ENCODE measurements around the gene RNF25. TPM values are rescaled to one million over a fixed set of nuclear protein-coding genes. Genes with fewer than 3 reads are reported as not detected.

The RNF25 gene
- total RNA-seq, 2 donors from 2014 or later, result 24.5 to 32.1 TPM

DNA sequence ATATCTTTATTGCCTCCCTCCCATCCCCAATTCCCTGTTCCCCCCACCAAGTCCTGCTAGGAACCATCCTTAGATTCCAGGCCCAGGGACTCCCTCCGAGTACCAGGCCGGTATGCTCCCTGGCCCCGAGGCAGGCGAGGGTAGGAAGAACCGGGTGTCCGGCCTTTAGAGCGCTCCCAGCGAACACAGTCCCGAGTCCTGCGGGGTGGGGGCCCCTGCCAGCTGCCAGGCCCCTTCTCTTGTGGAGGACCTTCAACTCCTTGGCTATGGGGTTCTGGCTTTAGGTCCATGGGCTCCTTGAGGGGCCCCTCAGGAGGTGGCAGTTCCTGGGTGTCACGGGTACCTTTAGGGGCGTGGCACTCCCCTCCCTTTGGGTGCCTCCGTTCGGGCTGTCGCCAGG is 7.9 kb downstream of the RNF25 start:
- no peaks in the 10 kb centered on the region for H3K27me3 Mint-ChIP-seq (ENCODE audit: insufficient read depth)
- peaks cover 52% of the 10 kb centered on the region for H3K36me3 Mint-ChIP-seq (ENCODE audit: low read depth)

DNA sequence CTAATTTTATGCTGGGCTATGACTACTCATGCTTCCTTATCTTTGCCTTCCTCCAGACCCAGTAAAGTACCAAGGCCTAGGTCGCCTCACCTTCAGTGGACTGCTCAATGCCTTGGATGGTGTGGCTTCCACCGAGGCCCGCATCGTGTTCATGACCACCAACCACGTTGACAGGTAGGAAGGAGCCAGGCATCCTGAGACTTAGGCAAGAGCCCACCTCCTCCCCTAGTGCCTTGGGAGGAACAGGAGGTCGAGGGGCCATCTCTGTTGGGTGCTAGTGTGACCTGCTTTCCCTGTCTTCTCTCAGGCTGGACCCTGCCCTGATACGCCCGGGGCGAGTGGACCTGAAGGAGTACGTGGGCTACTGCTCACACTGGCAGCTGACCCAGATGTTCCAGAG is 9.0 kb downstream of the RNF25 start:
- no peaks in the 10 kb centered on the region for H3K4me1 ChIP-seq (ENCODE audit: control insufficient read depth, insufficient read depth, low read length)
- Mint-ChIP-seq H3K9me3 (no peaks in the 10 kb centered on the region), H3K4me1 (peaks cover 10% of the 10 kb centered on the region), H3K27ac (no peak overlapping the region), H3K27me3 (ENCODE audit: insufficient read depth) (peaks cover 2% of the 10 kb centered on the region), H3K36me3 (ENCODE audit: low read depth) (peaks cover 48% of the 10 kb centered on the region), H3K4me3 (no peak overlapping the region)
- H3K27me3 ChIP-seq (ENCODE audit: control insufficient read depth, insufficient read depth, low read length, poor library complexity, severe bottlenecking), result no peaks in the 10 kb centered on the region
- DNase-seq, result no peak
- peaks cover 64% of the 10 kb centered on the region for H3K36me3 ChIP-seq (ENCODE audit: control insufficient read depth, insufficient read depth, low read length)
- TF ChIP-seq, protein P1, sequence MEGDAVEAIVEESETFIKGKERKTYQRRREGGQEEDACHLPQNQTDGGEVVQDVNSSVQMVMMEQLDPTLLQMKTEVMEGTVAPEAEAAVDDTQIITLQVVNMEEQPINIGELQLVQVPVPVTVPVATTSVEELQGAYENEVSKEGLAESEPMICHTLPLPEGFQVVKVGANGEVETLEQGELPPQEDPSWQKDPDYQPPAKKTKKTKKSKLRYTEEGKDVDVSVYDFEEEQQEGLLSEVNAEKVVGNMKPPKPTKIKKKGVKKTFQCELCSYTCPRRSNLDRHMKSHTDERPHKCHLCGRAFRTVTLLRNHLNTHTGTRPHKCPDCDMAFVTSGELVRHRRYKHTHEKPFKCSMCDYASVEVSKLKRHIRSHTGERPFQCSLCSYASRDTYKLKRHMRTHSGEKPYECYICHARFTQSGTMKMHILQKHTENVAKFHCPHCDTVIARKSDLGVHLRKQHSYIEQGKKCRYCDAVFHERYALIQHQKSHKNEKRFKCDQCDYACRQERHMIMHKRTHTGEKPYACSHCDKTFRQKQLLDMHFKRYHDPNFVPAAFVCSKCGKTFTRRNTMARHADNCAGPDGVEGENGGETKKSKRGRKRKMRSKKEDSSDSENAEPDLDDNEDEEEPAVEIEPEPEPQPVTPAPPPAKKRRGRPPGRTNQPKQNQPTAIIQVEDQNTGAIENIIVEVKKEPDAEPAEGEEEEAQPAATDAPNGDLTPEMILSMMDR (conservative IDR thresholded peaks at IDR 0.05), result no peak
- H3K4me3 ChIP-seq (ENCODE audit: low read length), result no peak overlapping the region
- no peak overlapping the region for H3K9ac ChIP-seq (ENCODE audit: extremely low read depth, low read length, poor library complexity, severe bottlenecking)
- H3K27ac ChIP-seq (ENCODE audit: low read depth, low read length), result no peak overlapping the region
- H3K9me3 ChIP-seq (ENCODE audit: control insufficient read depth, low read length), result no peaks in the 10 kb centered on the region
- 95 to 98% methylated on average over 9 to 10 of the region's 10 CpGs for WGBS, 2 experiments (ENCODE audit: insufficient coverage in 1 of 2, insufficient read length in 1 of 2)

More for the DNA sequence above, 7.9 kb downstream of the RNF25 start:
- H3K27ac ChIP-seq (ENCODE audit: low read depth, low read length), result no peak overlapping the region
- TF ChIP-seq, protein P1 (conservative IDR thresholded peaks at IDR 0.05), result no peak
- WGBS, 2 experiments (ENCODE audit: insufficient coverage in 1 of 2, insufficient read length in 1 of 2), result 95 to 96% methylated on average over 11 to 15 of the region's 15 CpGs
- Mint-ChIP-seq H3K9me3 (no peaks in the 10 kb centered on the region), H3K4me1 (peaks cover 6% of the 10 kb centered on the region), H3K4me3 (no peak overlapping the region), H3K27ac (no peak overlapping the region)
- no peak overlapping the region for H3K4me3 ChIP-seq (ENCODE audit: low read length)
- H3K4me1 ChIP-seq (ENCODE audit: control insufficient read depth, insufficient read depth, low read length), result no peaks in the 10 kb centered on the region
- DNase-seq, result no peak
- no peaks in the 10 kb centered on the region for H3K27me3 ChIP-seq (ENCODE audit: control insufficient read depth, insufficient read depth, low read length, poor library complexity, severe bottlenecking)
- no peaks in the 10 kb centered on the region for H3K9me3 ChIP-seq (ENCODE audit: control insufficient read depth, low read length)
- H3K36me3 ChIP-seq (ENCODE audit: control insufficient read depth, insufficient read depth, low read length), result peaks cover 72% of the 10 kb centered on the region
- H3K9ac ChIP-seq (ENCODE audit: extremely low read depth, low read length, poor library complexity, severe bottlenecking), result no peak overlapping the region

DNA sequence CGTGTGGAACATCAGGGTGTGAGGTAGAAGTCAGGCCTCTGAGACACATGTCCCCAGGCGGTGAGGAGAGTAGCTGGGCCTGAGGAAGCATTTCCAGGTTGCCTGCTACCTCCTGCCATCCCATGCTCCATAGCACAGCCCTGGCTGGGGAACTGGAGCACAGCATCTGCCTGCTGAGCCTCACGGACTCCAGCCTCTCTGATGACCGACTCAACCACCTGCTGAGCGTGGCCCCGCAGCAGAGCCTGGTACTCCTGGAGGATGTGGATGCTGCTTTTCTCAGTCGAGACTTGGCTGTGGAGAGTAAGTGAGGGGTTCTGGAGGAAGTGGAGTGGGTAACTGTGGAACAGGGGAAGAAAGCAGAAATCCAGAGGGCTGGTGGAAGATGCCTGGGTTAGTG is 9.4 kb downstream of the RNF25 start:
- Mint-ChIP-seq H3K27ac (no peak overlapping the region), H3K9me3 (no peaks in the 10 kb centered on the region), H3K27me3 (ENCODE audit: insufficient read depth) (peaks cover 2% of the 10 kb centered on the region), H3K4me1 (peaks cover 10% of the 10 kb centered on the region), H3K4me3 (no peak overlapping the region), H3K36me3 (ENCODE audit: low read depth) (peaks cover 46% of the 10 kb centered on the region)
- no peak overlapping the region for H3K4me3 ChIP-seq (ENCODE audit: low read length)
- TF ChIP-seq, protein P1 (conservative IDR thresholded peaks at IDR 0.05), result no peak
- H3K27ac ChIP-seq (ENCODE audit: low read depth, low read length), result no peak overlapping the region
- no peaks in the 10 kb centered on the region for H3K4me1 ChIP-seq (ENCODE audit: control insufficient read depth, insufficient read depth, low read length)
- no peaks in the 10 kb centered on the region for H3K9me3 ChIP-seq (ENCODE audit: control insufficient read depth, low read length)
- no peak for DNase-seq
- WGBS, 2 experiments (ENCODE audit: insufficient coverage in 1 of 2, insufficient read length in 1 of 2), result 95 to 100% methylated on average over 5 to 7 of the region's 7 CpGs
- H3K27me3 ChIP-seq (ENCODE audit: control insufficient read depth, insufficient read depth, low read length, poor library complexity, severe bottlenecking), result no peaks in the 10 kb centered on the region
- H3K9ac ChIP-seq (ENCODE audit: extremely low read depth, low read length, poor library complexity, severe bottlenecking), result no peak overlapping the region
- peaks cover 63% of the 10 kb centered on the region for H3K36me3 ChIP-seq (ENCODE audit: control insufficient read depth, insufficient read depth, low read length)
